Ramos (cell line): ENCODE data around the gene GAGE12C.
"Not testable (repeated sequence)": the region's sequence is repeated elsewhere in the genome, so short reads cannot be mapped to it uniquely, and the experiment has no call there.

Experiments
- in situ Hi-C: fragments of 300-500 bp; cut with MboI; formaldehyde crosslinking; loops from one replicate; pipeline ENCODE4 v1.14.3; 2022; ENCODE audit warnings: low sequenced_read_pairs; ENCODE audit not compliant: unreplicated experiment

GAGE12C gene

DNA sequence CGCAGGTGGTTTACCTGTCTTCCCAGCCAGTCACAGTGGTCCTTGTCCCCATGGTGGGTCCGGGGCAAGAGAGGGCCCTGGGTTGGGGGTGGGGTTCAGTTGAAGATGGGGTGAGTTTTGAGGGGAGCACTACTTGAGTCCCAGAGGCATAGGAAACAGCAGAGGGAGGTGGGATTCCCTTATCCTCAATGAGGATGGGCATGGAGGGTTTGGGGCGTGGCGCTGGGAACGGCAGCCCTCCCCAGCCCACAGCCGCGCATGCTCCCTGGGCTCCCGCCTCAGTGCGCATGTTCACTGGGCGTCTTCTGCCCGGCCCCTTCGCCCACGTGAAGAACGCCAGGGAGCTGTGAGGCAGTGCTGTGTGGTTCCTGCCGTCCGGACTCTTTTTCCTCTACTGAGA lies at the start of gene GAGE12C:
GAGE12C (plus strand) TSS at position 301 of the 400 bp plus-strand sequence. CDS start 1,155 bp downstream, outside the sequence.
- in situ Hi-C loops: not testable (repeated sequence)

DNA sequence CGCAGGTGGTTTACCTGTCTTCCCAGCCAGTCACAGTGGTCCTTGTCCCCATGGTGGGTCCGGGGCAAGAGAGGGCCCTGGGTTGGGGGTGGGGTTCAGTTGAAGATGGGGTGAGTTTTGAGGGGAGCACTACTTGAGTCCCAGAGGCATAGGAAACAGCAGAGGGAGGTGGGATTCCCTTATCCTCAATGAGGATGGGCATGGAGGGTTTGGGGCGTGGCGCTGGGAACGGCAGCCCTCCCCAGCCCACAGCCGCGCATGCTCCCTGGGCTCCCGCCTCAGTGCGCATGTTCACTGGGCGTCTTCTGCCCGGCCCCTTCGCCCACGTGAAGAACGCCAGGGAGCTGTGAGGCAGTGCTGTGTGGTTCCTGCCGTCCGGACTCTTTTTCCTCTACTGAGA lies 9.5 kb downstream of the GAGE12C start, which contains the start of gene GAGE12D:
GAGE12D (plus strand) TSS at position 301 of the 400 bp plus-strand sequence. CDS start 1,155 bp downstream, outside the sequence.
- in situ Hi-C loops: not testable (repeated sequence)

DNA sequence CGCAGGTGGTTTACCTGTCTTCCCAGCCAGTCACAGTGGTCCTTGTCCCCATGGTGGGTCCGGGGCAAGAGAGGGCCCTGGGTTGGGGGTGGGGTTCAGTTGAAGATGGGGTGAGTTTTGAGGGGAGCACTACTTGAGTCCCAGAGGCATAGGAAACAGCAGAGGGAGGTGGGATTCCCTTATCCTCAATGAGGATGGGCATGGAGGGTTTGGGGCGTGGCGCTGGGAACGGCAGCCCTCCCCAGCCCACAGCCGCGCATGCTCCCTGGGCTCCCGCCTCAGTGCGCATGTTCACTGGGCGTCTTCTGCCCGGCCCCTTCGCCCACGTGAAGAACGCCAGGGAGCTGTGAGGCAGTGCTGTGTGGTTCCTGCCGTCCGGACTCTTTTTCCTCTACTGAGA lies 19.0 kb downstream of the GAGE12C start, which contains the start of gene GAGE12E:
GAGE12E (plus strand) TSS at position 301 of the 400 bp plus-strand sequence. CDS start 1,155 bp downstream, outside the sequence.
- in situ Hi-C loops: not testable (repeated sequence)

DNA sequence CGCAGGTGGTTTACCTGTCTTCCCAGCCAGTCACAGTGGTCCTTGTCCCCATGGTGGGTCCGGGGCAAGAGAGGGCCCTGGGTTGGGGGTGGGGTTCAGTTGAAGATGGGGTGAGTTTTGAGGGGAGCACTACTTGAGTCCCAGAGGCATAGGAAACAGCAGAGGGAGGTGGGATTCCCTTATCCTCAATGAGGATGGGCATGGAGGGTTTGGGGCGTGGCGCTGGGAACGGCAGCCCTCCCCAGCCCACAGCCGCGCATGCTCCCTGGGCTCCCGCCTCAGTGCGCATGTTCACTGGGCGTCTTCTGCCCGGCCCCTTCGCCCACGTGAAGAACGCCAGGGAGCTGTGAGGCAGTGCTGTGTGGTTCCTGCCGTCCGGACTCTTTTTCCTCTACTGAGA lies 28.6 kb downstream of the GAGE12C start, which contains the start of gene GAGE12F:
GAGE12F (plus strand) TSS at position 301 of the 400 bp plus-strand sequence. CDS start 1,155 bp downstream, outside the sequence.
- in situ Hi-C loops: not testable (repeated sequence)

GRCh38 chrX:49568728-49569127 lies 36.8 kb downstream of the GAGE12C start:
- in situ Hi-C loops: not testable (repeated sequence)

- in situ Hi-C loops: not testable (repeated sequence)
These were observed 37.2 kb downstream of the GAGE12C start for GRCh38 chrX:49569152-49569551.

DNA sequence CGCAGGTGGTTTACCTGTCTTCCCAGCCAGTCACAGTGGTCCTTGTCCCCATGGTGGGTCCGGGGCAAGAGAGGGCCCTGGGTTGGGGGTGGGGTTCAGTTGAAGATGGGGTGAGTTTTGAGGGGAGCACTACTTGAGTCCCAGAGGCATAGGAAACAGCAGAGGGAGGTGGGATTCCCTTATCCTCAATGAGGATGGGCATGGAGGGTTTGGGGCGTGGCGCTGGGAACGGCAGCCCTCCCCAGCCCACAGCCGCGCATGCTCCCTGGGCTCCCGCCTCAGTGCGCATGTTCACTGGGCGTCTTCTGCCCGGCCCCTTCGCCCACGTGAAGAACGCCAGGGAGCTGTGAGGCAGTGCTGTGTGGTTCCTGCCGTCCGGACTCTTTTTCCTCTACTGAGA lies 38.1 kb downstream of the GAGE12C start, which contains the start of gene GAGE12G:
GAGE12G (plus strand) TSS at position 301 of the 400 bp plus-strand sequence. CDS start 1,155 bp downstream, outside the sequence.
- in situ Hi-C loops: not testable (repeated sequence)

DNA sequence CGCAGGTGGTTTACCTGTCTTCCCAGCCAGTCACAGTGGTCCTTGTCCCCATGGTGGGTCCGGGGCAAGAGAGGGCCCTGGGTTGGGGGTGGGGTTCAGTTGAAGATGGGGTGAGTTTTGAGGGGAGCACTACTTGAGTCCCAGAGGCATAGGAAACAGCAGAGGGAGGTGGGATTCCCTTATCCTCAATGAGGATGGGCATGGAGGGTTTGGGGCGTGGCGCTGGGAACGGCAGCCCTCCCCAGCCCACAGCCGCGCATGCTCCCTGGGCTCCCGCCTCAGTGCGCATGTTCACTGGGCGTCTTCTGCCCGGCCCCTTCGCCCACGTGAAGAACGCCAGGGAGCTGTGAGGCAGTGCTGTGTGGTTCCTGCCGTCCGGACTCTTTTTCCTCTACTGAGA lies 47.7 kb downstream of the GAGE12C start, which contains the start of gene GAGE12H:
GAGE12H (plus strand) TSS at position 301 of the 400 bp plus-strand sequence. CDS start 1,155 bp downstream, outside the sequence.
- in situ Hi-C loops: not testable (repeated sequence)
